Measurements from ENCODE around the gene MAP3K15. TPM values are rescaled to one million over a fixed set of nuclear protein-coding genes. Genes with fewer than 3 reads are reported as not detected.

MAP3K15 gene
- total RNA-seq, 2 experiments from 2014 or later = 1.8 to 2.2 TPM

GRCh38 chrX:19388064-19388679 lies 127.1 kb downstream of the MAP3K15 start:
- Mint-ChIP-seq H3K9me3 (no peaks in the 10 kb centered on the region), H3K27me3 (no peaks in the 10 kb centered on the region), H3K27ac (no peak overlapping the region), H3K4me3 (no peak overlapping the region), H3K36me3 (ENCODE audit: low read depth) (no peaks in the 10 kb centered on the region), H3K4me1 (ENCODE audit: low read depth) (no peaks in the 10 kb centered on the region)
- ChIA-PET POLR2A (no interaction called here), CTCF (no interaction called here)
- DNase-seq (no peak), ATAC-seq (no peak)
- no peak for TF ChIP-seq CTCF (IDR thresholded peaks at IDR 0.05)
- intact Hi-C loops (cut with micrococcal nuclease) = no loop called here

- Mint-ChIP-seq H3K36me3 (ENCODE audit: low read depth) (no peaks in the 10 kb centered on the region), H3K4me3 (no peak overlapping the region), H3K27me3 (no peaks in the 10 kb centered on the region), H3K9me3 (no peaks in the 10 kb centered on the region), H3K27ac (no peak overlapping the region), H3K4me1 (ENCODE audit: low read depth) (no peaks in the 10 kb centered on the region)
- ChIA-PET CTCF (no interaction called here), POLR2A (no interaction called here)
- intact Hi-C loops (cut with micrococcal nuclease) = no loop called here
- TF ChIP-seq CTCF (IDR thresholded peaks at IDR 0.05) = no peak
- DNase-seq = no peak
- ATAC-seq = no peak
Observed at GRCh38 chrX:19386679-19387078, 128.6 kb downstream of the MAP3K15 start.

- CTCF ChIA-PET = interaction anchor here (0.8 to 1.8 kb wide), 9 partner anchors 10 to 685 kb away, joined by 3 to 10 read pairs (median 5); no protein-coding TSS in a partner anchor
- POLR2A ChIA-PET = no interaction called here
- Mint-ChIP-seq H3K4me1 (ENCODE audit: low read depth) (no peaks in the 10 kb centered on the region), H3K36me3 (ENCODE audit: low read depth) (no peaks in the 10 kb centered on the region), H3K4me3 (no peak overlapping the region), H3K9me3 (no peaks in the 10 kb centered on the region), H3K27ac (no peak overlapping the region), H3K27me3 (peaks cover 4% of the 10 kb centered on the region)
- intact Hi-C loops (cut with micrococcal nuclease) = no loop called here
- TF ChIP-seq CTCF (IDR thresholded peaks at IDR 0.05) = no peak
- ATAC-seq (peak; percentile 84), DNase-seq (peak; percentile 74)
Observed at GRCh38 chrX:19382555-19383145, 132.7 kb downstream of the MAP3K15 start.

- no peak for TF ChIP-seq CTCF (IDR thresholded peaks at IDR 0.05)
- POLR2A ChIA-PET = no interaction called here
- no peaks in the 10 kb centered on the region for H3K36me3 Mint-ChIP-seq (ENCODE audit: low read depth)
- H3K4me1 Mint-ChIP-seq (ENCODE audit: low read depth) = no peaks in the 10 kb centered on the region
- no peaks in the 10 kb centered on the region for H3K9me3 Mint-ChIP-seq
- ATAC-seq (no peak), DNase-seq (no peak)
- CTCF ChIA-PET = interaction anchor here (1.8 kb wide), 1 partner anchor 150 kb away, joined by 5 read pairs; no protein-coding TSS in a partner anchor
- peaks cover 4% of the 10 kb centered on the region for H3K27me3 Mint-ChIP-seq
- no peak overlapping the region for H3K27ac Mint-ChIP-seq
- intact Hi-C loops (cut with micrococcal nuclease) = no loop called here
- H3K4me3 Mint-ChIP-seq = no peak overlapping the region
Observed at GRCh38 chrX:19381326-19381725, 134.0 kb downstream of the MAP3K15 start.

- no peak for TF ChIP-seq CTCF (IDR thresholded peaks at IDR 0.05)
- ChIA-PET CTCF (interaction anchor here (0.6 kb wide), 1 partner anchor 40 kb away, joined by 3 read pairs; no protein-coding TSS in a partner anchor), POLR2A (no interaction called here)
- Mint-ChIP-seq H3K27me3 (peaks cover 4% of the 10 kb centered on the region), H3K27ac (no peak overlapping the region), H3K4me1 (ENCODE audit: low read depth) (peaks cover under 1% of the 10 kb centered on the region), H3K36me3 (ENCODE audit: low read depth) (no peaks in the 10 kb centered on the region), H3K9me3 (no peaks in the 10 kb centered on the region), H3K4me3 (no peak overlapping the region)
- DNase-seq = no peak
- ATAC-seq = no peak
- intact Hi-C loops (cut with micrococcal nuclease) = no loop called here
Observed at GRCh38 chrX:19377799-19378198, 137.5 kb downstream of the MAP3K15 start.
